Liver (tissue), 9 donors: ENCODE data around the gene ESPN. TPM values are rescaled to one million over a fixed set of nuclear protein-coding genes. Genes with fewer than 3 reads are reported as not detected.

ENCODE experiments used
- DNase-seq: peaks from one replicate; pipeline ENCODE4 v3.0.0-alpha.2; 2017; ENCODE audit warnings: low spot score
- H3K27ac ChIP-seq, 2 donors: one replicate each; pipeline ENCODE4 v1.7.0; 2013; ENCODE audit warnings: inconsistent platforms in 2 of 2, low read length in 2 of 2, control low read depth in 1 of 2, low read depth in 1 of 2, mild to moderate bottlenecking in 1 of 2
- H3K27me3 ChIP-seq, 4 donors: one replicate each; pipeline versions ENCODE4 v1.6.1 to v1.7.0; 2013; ENCODE audit warnings: low read length in 3 of 4, inconsistent platforms in 1 of 4, mild to moderate bottlenecking in 1 of 4, moderate library complexity in 1 of 4; ENCODE audit not compliant: control insufficient read depth in 4 of 4, insufficient read depth in 4 of 4
- H3K36me3 ChIP-seq, 4 donors: one replicate each; pipeline versions ENCODE4 v1.6.1 to v1.7.0; 2013; ENCODE audit warnings: low read length in 3 of 4, mild to moderate bottlenecking in 3 of 4, low read depth in 1 of 4, moderate library complexity in 1 of 4; ENCODE audit not compliant: control insufficient read depth in 4 of 4, insufficient read depth in 3 of 4
- H3K4me1 ChIP-seq, 4 donors: one replicate each; pipeline versions ENCODE4 v1.6.1 to v1.7.0; 2013; ENCODE audit warnings: low read length in 3 of 4, mild to moderate bottlenecking in 3 of 4, moderate library complexity in 1 of 4; ENCODE audit not compliant: control insufficient read depth in 4 of 4, insufficient read depth in 4 of 4
- H3K4me3 ChIP-seq, 3 donors: one replicate each; pipeline versions ENCODE4 v1.6.1 to v1.7.0; 2013; ENCODE audit warnings: low read length in 3 of 3, control low read depth in 1 of 3, low read depth in 1 of 3, mild to moderate bottlenecking in 1 of 3
- H3K9ac ChIP-seq, 2 donors: one replicate each; pipeline ENCODE4 v1.7.0; 2013; ENCODE audit warnings: low read length in 2 of 2, mild to moderate bottlenecking in 2 of 2, moderate library complexity in 2 of 2, control low read depth in 1 of 2, low read depth in 1 of 2
- H3K9me3 ChIP-seq, 4 donors: one replicate each; pipeline versions ENCODE4 v1.6.1 to v1.7.0; 2013; ENCODE audit warnings: low read length in 3 of 4; ENCODE audit not compliant: control insufficient read depth in 4 of 4
- EGR1 ChIP-seq, 2 donors: IDR thresholded peaks; 2 replicates each; pipeline ENCODE4 v1.6.1; 2016 to 2018; ENCODE audit warnings: antibody characterized with exemption in 2 of 2, low read depth in 2 of 2
- FOXA1 ChIP-seq: IDR thresholded peaks from 2 replicates; pipeline ENCODE4 v1.6.1; 2016; ENCODE audit warnings: antibody characterized with exemption
- FOXA2 ChIP-seq: IDR thresholded peaks from 2 replicates; pipeline ENCODE4 v1.6.1; 2016; ENCODE audit warnings: antibody characterized with exemption
- GABPA ChIP-seq, 2 donors: IDR thresholded peaks in 1 of 2; conservative IDR thresholded peaks in 1 of 2; 2 replicates each; pipeline ENCODE4 v1.6.1; 2016; ENCODE audit warnings: antibody characterized with exemption in 2 of 2, mild to moderate bottlenecking in 1 of 2, moderate library complexity in 1 of 2
- HNF4A ChIP-seq, 2 donors: conservative IDR thresholded peaks; 2 replicates each; pipeline ENCODE4 v1.6.1; 2016; ENCODE audit warnings: antibody characterized with exemption in 2 of 2, mild to moderate bottlenecking in 2 of 2
- HNF4G ChIP-seq: IDR thresholded peaks from 2 replicates; pipeline ENCODE4 v1.6.1; 2016; ENCODE audit warnings: antibody characterized with exemption
- JUND ChIP-seq, 2 donors: IDR thresholded peaks; 2 replicates each; pipeline ENCODE4 v1.6.1; 2016; ENCODE audit warnings: antibody characterized with exemption in 2 of 2
- NR2F2 ChIP-seq: IDR thresholded peaks from 2 replicates; pipeline ENCODE4 v1.6.1; 2016; ENCODE audit warnings: antibody characterized with exemption
- RAD21 ChIP-seq, 2 donors: IDR thresholded peaks; 2 replicates each; pipeline ENCODE4 v1.6.1; 2016; ENCODE audit warnings: antibody characterized with exemption in 2 of 2, mild to moderate bottlenecking in 2 of 2
- RXRA ChIP-seq, 2 donors: IDR thresholded peaks; 2 replicates each; pipeline ENCODE4 v1.6.1; 2017 to 2018; ENCODE audit warnings: antibody characterized with exemption in 2 of 2, mild to moderate bottlenecking in 1 of 2
- SP1 ChIP-seq: IDR thresholded peaks from 2 replicates; pipeline ENCODE4 v1.6.1; 2018; ENCODE audit warnings: antibody characterized with exemption, mild to moderate bottlenecking
- TAF1 ChIP-seq: conservative IDR thresholded peaks from 2 replicates; pipeline ENCODE4 v1.6.1; 2016; ENCODE audit warnings: antibody characterized with exemption, mild to moderate bottlenecking
- YY1 ChIP-seq: IDR thresholded peaks from 2 replicates; pipeline ENCODE4 v1.6.1; 2016; ENCODE audit warnings: antibody characterized with exemption, mild to moderate bottlenecking
- WGBS: extraction: QIAGEN DNeasy Blood & Tissue Kit; methylation state at CpG from one replicate; pipeline ENCODE4 v1.1.7; 2013; 5-methylcytosine and 5-hydroxymethylcytosine counted together
- polyA plus RNA-seq, 2 donors: library from polyadenylated mRNA; stranded (reverse) in 1 of 2; unstranded in 1 of 2; fragments of 200-250 nt in 1 of 2; fragments of >200 nt in 1 of 2; fragmentation: Nextera tagmentation in 1 of 2; extraction: Ambion mirVana in 1 of 2; gene quantifications; one replicate each; pipeline versions ENCODE4 v1.2.1 to v1.2.3, GENCODE V29; 2013 to 2015
- total RNA-seq, 2 donors: library from RNA; depleted of rRNA; stranded (reverse); fragments of >200 nt; gene quantifications; one replicate each; pipeline ENCODE4 v1.2.3, GENCODE V29; 2014
- TF ChIP-seq, protein P1 (sequence below): IDR thresholded peaks from 2 replicates; pipeline ENCODE4 v1.6.1; 2016; ENCODE audit warnings: antibody characterized with exemption, mild to moderate bottlenecking
- TF ChIP-seq, protein P2 (sequence below): IDR thresholded peaks from 2 replicates; pipeline ENCODE4 v1.6.1; 2016; ENCODE audit warnings: antibody characterized with exemption
- TF ChIP-seq, protein P3 (sequence below): IDR thresholded peaks from 2 replicates; pipeline ENCODE4 v1.6.1; 2016; ENCODE audit warnings: antibody characterized with exemption
- TF ChIP-seq, protein P4 (sequence below): IDR thresholded peaks from 2 replicates; pipeline ENCODE4 v1.6.1; 2016; ENCODE audit warnings: antibody characterized with exemption
- TF ChIP-seq, protein P5 (sequence below): fragments of 150-350 bp; IDR thresholded peaks from 2 replicates; pipeline ENCODE4 v1.5.1; 2017; ENCODE audit warnings: improper control_type of control experiment, low read depth, low read length; ENCODE audit not compliant: missing input control
- donor health status: healthy.
- donor health status: healthy.
- donor health status: healthy.
- donor health status: healthy.
- donor health status: healthy.

Gene ESPN
- total and polyA plus RNA-seq, 4 donors = 61.5 to 103 (median 68.2) TPM

DNA sequence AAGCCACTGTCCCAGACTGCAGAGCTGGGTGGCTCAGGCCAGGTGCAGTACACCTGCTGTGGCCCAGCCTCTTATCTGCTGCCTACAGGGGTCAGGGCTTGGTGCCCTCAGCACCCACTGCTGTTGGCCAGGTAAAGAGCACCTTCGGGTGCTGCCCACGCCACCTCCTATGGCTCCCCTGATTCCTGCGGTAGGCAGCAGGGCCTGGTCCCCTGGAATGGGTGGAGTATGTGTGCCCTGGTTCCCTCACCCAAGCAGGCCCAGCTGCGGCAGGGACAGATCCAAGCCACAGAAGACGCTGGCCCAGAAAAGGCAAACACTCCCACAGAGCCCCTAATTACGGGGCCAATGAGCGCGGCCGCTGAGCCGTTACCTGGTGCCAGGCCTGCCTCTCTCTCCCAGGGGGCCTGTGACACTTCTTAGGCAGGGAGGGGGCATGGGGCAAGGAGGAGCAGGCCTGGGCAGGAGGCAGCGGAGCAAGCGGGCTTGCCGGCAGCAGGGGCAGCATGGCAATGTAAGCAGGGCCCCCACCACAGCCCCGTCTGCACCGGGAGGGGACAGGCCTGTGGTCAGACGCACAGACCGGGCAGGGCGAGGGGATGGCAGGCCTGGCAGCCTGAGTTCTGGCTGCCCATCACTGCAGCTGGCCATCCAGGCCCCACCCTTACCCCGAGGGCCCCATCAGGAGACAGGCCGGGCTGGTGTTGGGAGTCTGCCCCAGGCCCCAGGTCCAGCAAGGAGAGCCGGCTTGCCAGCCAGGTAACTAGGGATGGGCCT lies 19.0 kb downstream of the ESPN start:
- Histone ChIP-seq H3K27ac (no peak overlapping the region), H3K9me3 (no peaks in the 10 kb centered on the region), H3K4me3 (no peak overlapping the region), H3K4me1 (peaks cover 24 to 44% (median 30%) of the 10 kb centered on the region in 4 donors), H3K36me3 (no peaks in the 10 kb centered on the region), H3K27me3 (no peaks in the 10 kb centered on the region), H3K9ac (no peak overlapping the region)
- no peak for TF ChIP-seq RAD21 (IDR thresholded peaks at IDR 0.05)
- TF ChIP-seq HNF4G = no peak
- no peak for TF ChIP-seq TAF1
- TF ChIP-seq FOXA1 = no peak
- no peak for TF ChIP-seq YY1
- TF ChIP-seq, protein P1, sequence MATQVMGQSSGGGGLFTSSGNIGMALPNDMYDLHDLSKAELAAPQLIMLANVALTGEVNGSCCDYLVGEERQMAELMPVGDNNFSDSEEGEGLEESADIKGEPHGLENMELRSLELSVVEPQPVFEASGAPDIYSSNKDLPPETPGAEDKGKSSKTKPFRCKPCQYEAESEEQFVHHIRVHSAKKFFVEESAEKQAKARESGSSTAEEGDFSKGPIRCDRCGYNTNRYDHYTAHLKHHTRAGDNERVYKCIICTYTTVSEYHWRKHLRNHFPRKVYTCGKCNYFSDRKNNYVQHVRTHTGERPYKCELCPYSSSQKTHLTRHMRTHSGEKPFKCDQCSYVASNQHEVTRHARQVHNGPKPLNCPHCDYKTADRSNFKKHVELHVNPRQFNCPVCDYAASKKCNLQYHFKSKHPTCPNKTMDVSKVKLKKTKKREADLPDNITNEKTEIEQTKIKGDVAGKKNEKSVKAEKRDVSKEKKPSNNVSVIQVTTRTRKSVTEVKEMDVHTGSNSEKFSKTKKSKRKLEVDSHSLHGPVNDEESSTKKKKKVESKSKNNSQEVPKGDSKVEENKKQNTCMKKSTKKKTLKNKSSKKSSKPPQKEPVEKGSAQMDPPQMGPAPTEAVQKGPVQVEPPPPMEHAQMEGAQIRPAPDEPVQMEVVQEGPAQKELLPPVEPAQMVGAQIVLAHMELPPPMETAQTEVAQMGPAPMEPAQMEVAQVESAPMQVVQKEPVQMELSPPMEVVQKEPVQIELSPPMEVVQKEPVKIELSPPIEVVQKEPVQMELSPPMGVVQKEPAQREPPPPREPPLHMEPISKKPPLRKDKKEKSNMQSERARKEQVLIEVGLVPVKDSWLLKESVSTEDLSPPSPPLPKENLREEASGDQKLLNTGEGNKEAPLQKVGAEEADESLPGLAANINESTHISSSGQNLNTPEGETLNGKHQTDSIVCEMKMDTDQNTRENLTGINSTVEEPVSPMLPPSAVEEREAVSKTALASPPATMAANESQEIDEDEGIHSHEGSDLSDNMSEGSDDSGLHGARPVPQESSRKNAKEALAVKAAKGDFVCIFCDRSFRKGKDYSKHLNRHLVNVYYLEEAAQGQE = no peak
- no peak for TF ChIP-seq JUND (IDR thresholded peaks at IDR 0.05)
- no peak for TF ChIP-seq EGR1 (IDR thresholded peaks at IDR 0.05; ENCODE audit: low read depth in 2 of 2)
- no peak for TF ChIP-seq GABPA (IDR thresholded peaks at IDR 0.05 in 1 of 2, conservative IDR thresholded peaks at IDR 0.05 in 1 of 2)
- no peak for TF ChIP-seq FOXA2
- TF ChIP-seq HNF4A (conservative IDR thresholded peaks at IDR 0.05) = no peak
- no peak for TF ChIP-seq RXRA (IDR thresholded peaks at IDR 0.05)
- TF ChIP-seq, protein P2, sequence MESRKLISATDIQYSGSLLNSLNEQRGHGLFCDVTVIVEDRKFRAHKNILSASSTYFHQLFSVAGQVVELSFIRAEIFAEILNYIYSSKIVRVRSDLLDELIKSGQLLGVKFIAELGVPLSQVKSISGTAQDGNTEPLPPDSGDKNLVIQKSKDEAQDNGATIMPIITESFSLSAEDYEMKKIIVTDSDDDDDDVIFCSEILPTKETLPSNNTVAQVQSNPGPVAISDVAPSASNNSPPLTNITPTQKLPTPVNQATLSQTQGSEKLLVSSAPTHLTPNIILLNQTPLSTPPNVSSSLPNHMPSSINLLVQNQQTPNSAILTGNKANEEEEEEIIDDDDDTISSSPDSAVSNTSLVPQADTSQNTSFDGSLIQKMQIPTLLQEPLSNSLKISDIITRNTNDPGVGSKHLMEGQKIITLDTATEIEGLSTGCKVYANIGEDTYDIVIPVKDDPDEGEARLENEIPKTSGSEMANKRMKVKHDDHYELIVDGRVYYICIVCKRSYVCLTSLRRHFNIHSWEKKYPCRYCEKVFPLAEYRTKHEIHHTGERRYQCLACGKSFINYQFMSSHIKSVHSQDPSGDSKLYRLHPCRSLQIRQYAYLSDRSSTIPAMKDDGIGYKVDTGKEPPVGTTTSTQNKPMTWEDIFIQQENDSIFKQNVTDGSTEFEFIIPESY = no peak
- no peak for TF ChIP-seq NR2F2
- no peak for TF ChIP-seq SP1
- TF ChIP-seq, protein P3, sequence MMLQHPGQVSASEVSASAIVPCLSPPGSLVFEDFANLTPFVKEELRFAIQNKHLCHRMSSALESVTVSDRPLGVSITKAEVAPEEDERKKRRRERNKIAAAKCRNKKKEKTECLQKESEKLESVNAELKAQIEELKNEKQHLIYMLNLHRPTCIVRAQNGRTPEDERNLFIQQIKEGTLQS = no peak
- 94% methylated on average over 21 of the region's 21 CpGs for WGBS
- DNase-seq = no peak

DNA sequence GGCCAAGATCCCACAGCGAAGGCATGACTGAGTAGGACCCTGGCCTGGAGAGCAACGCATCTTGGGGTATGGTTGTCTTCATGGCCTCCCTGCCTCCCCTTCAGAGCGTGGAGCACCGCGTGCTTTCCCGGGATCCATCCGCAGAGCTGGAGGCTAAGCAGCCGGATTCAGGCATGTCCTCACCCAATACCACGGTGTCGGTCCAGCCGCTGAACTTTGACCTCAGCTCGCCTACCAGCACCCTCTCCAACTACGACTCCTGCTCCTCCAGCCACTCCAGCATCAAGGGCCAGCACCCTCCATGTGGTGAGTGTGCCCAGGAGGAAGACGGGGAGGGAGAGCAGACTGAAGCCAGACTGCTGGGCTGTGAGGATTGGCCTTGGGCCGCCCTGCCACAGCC lies 19.8 kb downstream of the ESPN start:
- no peaks in the 10 kb centered on the region for H3K27me3 ChIP-seq
- H3K36me3 ChIP-seq = no peaks in the 10 kb centered on the region
- TF ChIP-seq, protein P4, sequence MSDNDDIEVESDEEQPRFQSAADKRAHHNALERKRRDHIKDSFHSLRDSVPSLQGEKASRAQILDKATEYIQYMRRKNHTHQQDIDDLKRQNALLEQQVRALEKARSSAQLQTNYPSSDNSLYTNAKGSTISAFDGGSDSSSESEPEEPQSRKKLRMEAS = no peak
- TF ChIP-seq, protein P3 = no peak
- TF ChIP-seq GABPA (IDR thresholded peaks at IDR 0.05 in 1 of 2, conservative IDR thresholded peaks at IDR 0.05 in 1 of 2) (no peak), SP1 (no peak), NR2F2 (no peak), YY1 (no peak), JUND (IDR thresholded peaks at IDR 0.05) (no peak), FOXA2 (no peak), RAD21 (IDR thresholded peaks at IDR 0.05) (no peak), RXRA (IDR thresholded peaks at IDR 0.05) (no peak), FOXA1 (no peak), TAF1 (no peak), HNF4G (no peak), HNF4A (conservative IDR thresholded peaks at IDR 0.05) (no peak)
- TF ChIP-seq, protein P5, sequence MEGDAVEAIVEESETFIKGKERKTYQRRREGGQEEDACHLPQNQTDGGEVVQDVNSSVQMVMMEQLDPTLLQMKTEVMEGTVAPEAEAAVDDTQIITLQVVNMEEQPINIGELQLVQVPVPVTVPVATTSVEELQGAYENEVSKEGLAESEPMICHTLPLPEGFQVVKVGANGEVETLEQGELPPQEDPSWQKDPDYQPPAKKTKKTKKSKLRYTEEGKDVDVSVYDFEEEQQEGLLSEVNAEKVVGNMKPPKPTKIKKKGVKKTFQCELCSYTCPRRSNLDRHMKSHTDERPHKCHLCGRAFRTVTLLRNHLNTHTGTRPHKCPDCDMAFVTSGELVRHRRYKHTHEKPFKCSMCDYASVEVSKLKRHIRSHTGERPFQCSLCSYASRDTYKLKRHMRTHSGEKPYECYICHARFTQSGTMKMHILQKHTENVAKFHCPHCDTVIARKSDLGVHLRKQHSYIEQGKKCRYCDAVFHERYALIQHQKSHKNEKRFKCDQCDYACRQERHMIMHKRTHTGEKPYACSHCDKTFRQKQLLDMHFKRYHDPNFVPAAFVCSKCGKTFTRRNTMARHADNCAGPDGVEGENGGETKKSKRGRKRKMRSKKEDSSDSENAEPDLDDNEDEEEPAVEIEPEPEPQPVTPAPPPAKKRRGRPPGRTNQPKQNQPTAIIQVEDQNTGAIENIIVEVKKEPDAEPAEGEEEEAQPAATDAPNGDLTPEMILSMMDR = no peak
- H3K4me1 ChIP-seq = peaks cover 25 to 44% (median 31%) of the 10 kb centered on the region in 4 donors
- DNase-seq = no peak
- no peak overlapping the region for H3K27ac ChIP-seq
- H3K4me3 ChIP-seq = no peak overlapping the region
- no peak overlapping the region for H3K9ac ChIP-seq
- no peaks in the 10 kb centered on the region for H3K9me3 ChIP-seq
- 74% methylated on average over 15 of the region's 15 CpGs for WGBS
